OCI-LY7 (cell line): ENCODE results near the gene MXRA8. TPM values are rescaled to one million over a fixed set of nuclear protein-coding genes. Genes with fewer than 3 reads are reported as not detected.
"Not testable (repeated sequence)": the region's sequence is repeated elsewhere in the genome, so short reads cannot be mapped to it uniquely, and the experiment has no call there.

Experiments
- BruUV-seq: library from RNA; stranded (reverse); fragments of 400-500 nt; replicated peaks from 2 replicates; lab custom pipeline; 2021; lab: Mats Ljungman, UMichigan
- CTCF ChIA-PET: fragments of 300-600 bp; sonication (Branson Sonifier 250); formaldehyde crosslinking; loops from one replicate; lab custom pipeline; 2022; ENCODE audit warnings: antibody characterized with exemption; ENCODE audit not compliant: unreplicated experiment; lab: Charles Lee
- POLR2A ChIA-PET: fragments of 300-600 bp; sonication (Branson Sonifier 250); formaldehyde crosslinking; loops from one replicate; lab custom pipeline; 2022; ENCODE audit warnings: antibody characterized with exemption; lab: Charles Lee
- DNase-seq: peaks from one replicate; pipeline ENCODE4 v3.0.0-alpha.2; 2015; ENCODE audit warnings: low spot score
- H2AFZ ChIP-seq: fragments of 200-600 bp; sonication (generic), shearing (Covaris generic); 2 replicates; pipeline ENCODE4 v1.6.1; 2014; ENCODE audit warnings: mild to moderate bottlenecking, antibody characterized with exemption, low read length, moderate library complexity
- H3K27ac ChIP-seq: fragments of 200-600 bp; sonication (generic); 2 replicates; pipeline ENCODE4 v1.5.1; 2014; ENCODE audit warnings: mixed run types, low read depth, mild to moderate bottlenecking, moderate library complexity, low read length, inconsistent platforms; ENCODE audit not compliant: poor library complexity, severe bottlenecking
- H3K36me3 ChIP-seq: fragments of 200-600 bp; sonication (generic); 2 replicates; pipeline ENCODE4 v1.6.1; 2014; ENCODE audit warnings: mild to moderate bottlenecking, antibody characterized with exemption, low read length, moderate library complexity, mixed read lengths; ENCODE audit not compliant: insufficient read depth
- H3K4me1 ChIP-seq: fragments of 200-600 bp; sonication (generic); 2 replicates; pipeline ENCODE4 v1.5.1; 2014; ENCODE audit warnings: mild to moderate bottlenecking, low read length; ENCODE audit not compliant: insufficient read depth, poor library complexity, severe bottlenecking
- H3K4me2 ChIP-seq: fragments of 200-600 bp; sonication (generic); 2 replicates; pipeline ENCODE4 v1.6.1; 2014; ENCODE audit warnings: mild to moderate bottlenecking, low read length
- H3K4me3 ChIP-seq: fragments of 200-600 bp; sonication (generic); 2 replicates; pipeline ENCODE4 v1.5.1; 2014; ENCODE audit warnings: mild to moderate bottlenecking, low read depth, low read length; ENCODE audit not compliant: poor library complexity, severe bottlenecking
- H3K79me2 ChIP-seq: fragments of 200-600 bp; sonication (generic); 2 replicates; pipeline ENCODE4 v1.6.1; 2016; ENCODE audit warnings: low read depth, mild to moderate bottlenecking, low read length, moderate library complexity, mixed read lengths; ENCODE audit not compliant: insufficient read depth
- H3K9me2 ChIP-seq: fragments of 200-600 bp; sonication (generic); 2 replicates; pipeline ENCODE4 v1.6.1; 2016; ENCODE audit warnings: mild to moderate bottlenecking, low read length, mixed read lengths; ENCODE audit not compliant: insufficient read depth
- H3K9me3 ChIP-seq: fragments of 200-600 bp; sonication (generic); 2 replicates; pipeline ENCODE4 v1.6.1; 2014; ENCODE audit warnings: mild to moderate bottlenecking, mixed run types, low read length, mixed read lengths
- H4K20me1 ChIP-seq: fragments of 200-600 bp; sonication (generic); 2 replicates; pipeline ENCODE4 v1.6.1; 2014; ENCODE audit warnings: mild to moderate bottlenecking, antibody characterized with exemption, low read length, moderate library complexity, mixed read lengths; ENCODE audit not compliant: insufficient read depth
- CTCF ChIP-seq: fragments of 200-600 bp; sonication (generic); conservative IDR thresholded peaks from 2 replicates; pipeline ENCODE4 v1.5.1; 2014; ENCODE audit warnings: mild to moderate bottlenecking, antibody characterized with exemption, low read length, moderate library complexity, mixed read lengths
- EZH2phosphoT487 ChIP-seq: fragments of 200-600 bp; sonication (generic); IDR thresholded peaks from 2 replicates; pipeline ENCODE4 v1.6.1; 2018; ENCODE audit warnings: low read depth, borderline replicate concordance, mild to moderate bottlenecking, mixed run types, antibody characterized with exemption, low read length, moderate library complexity, mixed read lengths
- intact Hi-C: fragments of 100-400 bp; cut with micrococcal nuclease; formaldehyde crosslinking; loops from one replicate; pipeline ENCODE4 v1.10.0; 2022; ENCODE audit not compliant: unreplicated experiment
- total RNA-seq, 2 experiments: library from RNA; depleted of rRNA in 1 of 2; stranded (reverse); fragments of >200 nt in 1 of 2; shearing (Covaris generic) in 1 of 2; gene quantifications; 2 replicates each; pipeline ENCODE4 v1.2.3, GENCODE V29; 2014 to 2022

The MXRA8 gene
- total RNA-seq, 2 experiments from 2014 or later = not detected

DNA sequence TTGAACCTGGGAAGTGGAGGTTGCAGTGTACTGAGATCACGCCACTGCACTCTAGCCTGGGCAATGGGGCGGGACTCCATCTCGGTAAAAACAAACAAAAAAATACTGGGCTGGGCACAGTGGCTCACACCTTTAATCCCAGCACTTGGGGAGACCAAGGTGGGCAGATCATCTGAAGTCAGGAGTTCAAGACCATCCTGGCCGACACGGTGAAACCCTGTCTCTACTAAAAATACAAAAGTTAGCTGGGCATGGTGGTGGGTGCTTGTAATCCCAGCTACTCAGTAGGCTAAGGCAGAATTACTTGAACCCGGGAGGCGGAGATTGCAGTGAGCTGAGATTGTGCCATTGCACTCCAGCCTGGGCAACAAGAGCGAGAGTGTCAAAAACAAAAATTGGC is 42.2 kb downstream of the MXRA8 start:
- H3K9me3 ChIP-seq, H3K4me3 ChIP-seq, H4K20me1 ChIP-seq, H3K9me2 ChIP-seq, H3K4me2 ChIP-seq, H2AFZ ChIP-seq, CTCF ChIA-PET, H3K4me1 ChIP-seq, H3K79me2 ChIP-seq, BruUV-seq, H3K27ac ChIP-seq, intact Hi-C loops, DNase-seq: not testable (repeated sequence)
- H3K36me3 ChIP-seq = peaks cover 92% of the 10 kb centered on the region
- POLR2A ChIA-PET = interaction anchor here (0.5 kb wide), 1 partner anchor 299 kb away, joined by 3 read pairs; no protein-coding TSS in a partner anchor

DNA sequence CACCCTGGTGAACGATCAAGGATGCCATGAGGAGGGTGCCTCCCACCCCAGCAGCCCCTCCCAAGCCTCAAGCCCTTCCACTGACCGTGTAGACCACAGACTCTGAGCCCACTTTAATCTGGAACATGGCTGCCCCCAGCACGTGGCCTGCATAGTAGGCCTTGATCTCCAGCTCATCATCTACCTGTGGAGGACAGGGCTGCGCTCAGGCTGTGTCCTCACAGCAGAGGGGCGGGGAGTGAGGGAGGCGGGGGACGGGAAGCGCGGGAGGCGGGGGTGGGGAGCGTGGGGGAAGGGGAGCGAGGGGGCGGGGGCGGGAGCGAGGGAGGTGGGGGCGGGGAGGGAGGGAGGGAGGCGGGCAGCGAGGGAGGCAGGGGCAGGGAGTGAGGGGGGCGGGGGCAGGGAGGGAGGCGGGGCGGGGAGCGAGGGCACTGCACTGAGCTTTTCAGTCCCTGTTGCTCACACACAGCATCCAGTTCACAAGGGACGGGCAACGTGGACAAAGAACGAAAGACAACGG is 42.9 kb downstream of the MXRA8 start:
- CTCF ChIA-PET = no interaction called here
- TF ChIP-seq EZH2phosphoT487 (no peak), CTCF (no peak)
- Histone ChIP-seq H3K27ac (no peak overlapping the region), H3K79me2 (peaks cover 3% of the 10 kb centered on the region; the same call in 1 of the 2 replicates), H4K20me1 (no peaks in the 10 kb centered on the region; the same call in 1 of the 2 replicates), H3K9me2 (no peaks in the 10 kb centered on the region), H3K4me2 (no peak overlapping the region), H3K4me3 (no peak overlapping the region), H3K4me1 (no peaks in the 10 kb centered on the region), H3K36me3 (peaks cover 92% of the 10 kb centered on the region), H2AFZ (no peak overlapping the region), H3K9me3 (no peaks in the 10 kb centered on the region)
- POLR2A ChIA-PET = no interaction called here
- DNase-seq = no peak
- no TSS peak for BruUV-seq
- intact Hi-C loops = no loop called here

DNA sequence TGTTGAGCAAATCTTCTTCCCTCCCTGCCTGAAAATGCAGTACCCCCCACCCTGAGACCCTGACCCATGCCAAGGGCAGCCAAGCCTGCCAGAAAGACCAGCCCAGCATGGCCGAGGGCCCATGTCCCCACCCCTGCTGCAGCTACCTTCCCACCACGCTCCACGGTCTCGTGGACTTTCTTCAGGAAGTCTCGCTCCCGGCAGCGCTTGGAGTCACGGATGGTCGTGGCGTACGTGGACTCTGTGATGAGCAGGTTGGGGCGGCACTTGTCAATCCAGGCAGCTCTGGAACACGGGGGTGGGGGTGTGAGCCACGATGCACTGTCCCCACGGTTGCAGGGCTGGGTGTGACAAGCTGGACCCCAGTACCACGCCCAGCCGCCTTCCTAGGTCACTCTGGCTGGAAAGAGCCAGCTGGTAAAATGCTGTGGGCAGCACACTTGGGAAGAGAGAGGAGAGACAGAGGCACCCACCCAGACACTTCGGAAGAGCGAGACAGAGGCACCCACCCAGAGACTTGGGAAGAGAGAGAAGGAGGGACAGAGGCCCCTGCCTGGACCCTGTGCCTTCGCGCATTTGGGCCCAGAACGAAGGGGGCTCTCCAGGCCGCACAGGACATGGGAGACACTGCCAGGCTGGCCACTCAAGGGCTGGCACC is 43.5 kb downstream of the MXRA8 start:
- ChIA-PET POLR2A (no interaction called here), CTCF (no interaction called here)
- no peak overlapping the region for H3K4me2 ChIP-seq
- H2AFZ ChIP-seq = no peak overlapping the region
- intact Hi-C loops = no loop called here
- H3K27ac ChIP-seq = no peak overlapping the region
- no peak overlapping the region for H3K4me3 ChIP-seq
- H4K20me1 ChIP-seq = peaks cover 4% of the 10 kb centered on the region; the same call in 1 of the 2 replicates
- no peaks in the 10 kb centered on the region for H3K9me2 ChIP-seq
- no peaks in the 10 kb centered on the region for H3K79me2 ChIP-seq
- peaks cover 5% of the 10 kb centered on the region for H3K4me1 ChIP-seq
- peaks cover 92% of the 10 kb centered on the region for H3K36me3 ChIP-seq
- BruUV-seq = no TSS peak
- no peak for DNase-seq
- TF ChIP-seq CTCF = no peak
- no peak for TF ChIP-seq EZH2phosphoT487
- no peaks in the 10 kb centered on the region for H3K9me3 ChIP-seq
